ENCODE results near the gene ZBTB47. TPM values are rescaled to one million over a fixed set of nuclear protein-coding genes. Genes with fewer than 3 reads are reported as not detected.

Gene ZBTB47
- total RNA-seq, 8 experiments from 2014 or later, result 3.3 to 20.7 (median 7.7) TPM

DNA sequence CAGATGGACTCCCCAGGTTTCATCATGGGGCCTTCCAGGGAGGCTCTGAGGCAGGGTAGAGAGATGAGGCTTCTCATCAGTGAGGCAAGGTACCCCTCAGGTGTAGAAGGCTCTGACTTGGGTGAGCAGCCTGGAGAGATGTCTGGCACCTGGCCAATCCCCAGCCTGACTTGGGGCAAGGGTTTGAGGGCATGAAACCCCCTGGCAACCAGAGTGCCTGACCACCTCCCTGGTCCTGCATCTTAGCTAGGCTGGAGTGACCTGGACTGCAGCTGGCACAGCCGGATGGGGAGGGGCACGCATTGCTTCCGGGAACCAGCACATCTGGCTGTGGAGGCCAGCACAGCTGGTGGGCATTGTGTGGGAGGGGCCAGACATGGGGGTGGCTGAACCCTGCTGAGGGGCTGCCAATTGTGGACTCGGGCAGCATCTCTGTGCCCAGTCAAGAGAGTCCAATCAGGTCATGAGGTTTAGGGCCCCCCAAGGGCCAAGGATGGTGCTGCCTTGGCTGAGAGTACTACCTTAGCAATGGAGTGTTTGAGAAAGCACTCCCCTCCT, 1.9 kb downstream of the ZBTB47 start:
- in situ Hi-C loops (cut with MboI; ENCODE audit: low pct_unique_long_range_greater_than_20kb in 2 of 9, low sequenced_read_pairs in 9 of 9, unreplicated experiment in 9 of 9), result loop anchor here in 1 of 9 experiments (10.0 kb wide), 1 partner anchor 89 kb away; no protein-coding TSS in a partner anchor
- Histone ChIP-seq H3K4me3 (peak overlapping the region; percentile 47 to 90 (median 65)), H3K4me1 (replicated peaks in 1 of 2) (peaks cover 18% of the 10 kb centered on the region in 2 donors), H3K27ac (no peak overlapping the region)
- 0 to 60% methylated on average over 1 of the region's 4 CpGs; no CpG with 5 or more reads in 8 of the 10 experiments for WGBS, 10 experiments
- ATAC-seq (replicated peaks in 6 of 8), result no peak

DNA sequence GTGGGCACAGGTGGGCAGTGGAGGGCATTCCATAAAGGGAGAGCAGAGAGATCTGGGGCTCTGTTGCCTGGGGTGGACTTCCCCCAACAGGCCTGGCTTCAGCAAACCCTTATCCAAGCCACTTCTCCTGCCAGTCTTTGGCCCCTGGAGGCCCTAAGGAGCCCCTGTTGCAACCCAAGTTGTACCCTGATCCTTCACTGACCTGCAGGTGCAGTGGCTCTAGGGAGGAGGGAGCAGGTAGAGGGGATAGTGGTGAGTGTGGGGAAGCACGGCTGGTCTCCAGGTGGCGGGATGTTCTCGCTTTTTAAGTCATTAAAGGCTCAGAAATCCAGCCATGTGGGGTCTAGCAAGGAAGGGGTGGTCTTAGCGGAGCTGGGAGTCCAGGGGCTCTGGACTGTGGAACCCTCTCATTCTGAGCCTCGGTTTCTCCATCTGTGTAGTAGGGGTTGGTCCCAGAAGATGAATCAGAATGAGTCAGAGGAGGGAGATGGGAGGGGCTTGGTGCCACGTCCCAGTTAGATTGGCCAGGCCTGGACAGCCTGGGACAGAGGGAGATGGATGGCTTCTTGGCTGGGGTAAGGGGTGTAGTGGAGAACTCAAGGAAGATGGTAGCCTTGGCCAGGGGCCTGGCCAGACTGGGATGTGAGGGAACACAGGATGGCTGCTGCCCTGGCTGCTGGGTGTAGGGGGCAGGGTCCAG, 2.6 kb downstream of the ZBTB47 start:
- Histone ChIP-seq H3K4me3 (no peak overlapping the region), H3K4me1 (replicated peaks in 1 of 2) (peaks cover 18% of the 10 kb centered on the region in 2 donors), H3K27ac (no peak overlapping the region)
- in situ Hi-C loops (cut with MboI; ENCODE audit: low pct_unique_long_range_greater_than_20kb in 2 of 9, low sequenced_read_pairs in 9 of 9, unreplicated experiment in 9 of 9), result loop anchor here in 1 of 9 experiments (10.0 kb wide), 1 partner anchor 89 kb away; no protein-coding TSS in a partner anchor
- ATAC-seq (replicated peaks in 6 of 8), result peak in 2 of 8 experiments; percentile 2 to 6
- WGBS, 10 experiments, result 19 to 100% (median 90%) methylated on average over 1 to 6 of the region's 6 CpGs; no CpG with 5 or more reads in 1 of the 10 experiments

DNA sequence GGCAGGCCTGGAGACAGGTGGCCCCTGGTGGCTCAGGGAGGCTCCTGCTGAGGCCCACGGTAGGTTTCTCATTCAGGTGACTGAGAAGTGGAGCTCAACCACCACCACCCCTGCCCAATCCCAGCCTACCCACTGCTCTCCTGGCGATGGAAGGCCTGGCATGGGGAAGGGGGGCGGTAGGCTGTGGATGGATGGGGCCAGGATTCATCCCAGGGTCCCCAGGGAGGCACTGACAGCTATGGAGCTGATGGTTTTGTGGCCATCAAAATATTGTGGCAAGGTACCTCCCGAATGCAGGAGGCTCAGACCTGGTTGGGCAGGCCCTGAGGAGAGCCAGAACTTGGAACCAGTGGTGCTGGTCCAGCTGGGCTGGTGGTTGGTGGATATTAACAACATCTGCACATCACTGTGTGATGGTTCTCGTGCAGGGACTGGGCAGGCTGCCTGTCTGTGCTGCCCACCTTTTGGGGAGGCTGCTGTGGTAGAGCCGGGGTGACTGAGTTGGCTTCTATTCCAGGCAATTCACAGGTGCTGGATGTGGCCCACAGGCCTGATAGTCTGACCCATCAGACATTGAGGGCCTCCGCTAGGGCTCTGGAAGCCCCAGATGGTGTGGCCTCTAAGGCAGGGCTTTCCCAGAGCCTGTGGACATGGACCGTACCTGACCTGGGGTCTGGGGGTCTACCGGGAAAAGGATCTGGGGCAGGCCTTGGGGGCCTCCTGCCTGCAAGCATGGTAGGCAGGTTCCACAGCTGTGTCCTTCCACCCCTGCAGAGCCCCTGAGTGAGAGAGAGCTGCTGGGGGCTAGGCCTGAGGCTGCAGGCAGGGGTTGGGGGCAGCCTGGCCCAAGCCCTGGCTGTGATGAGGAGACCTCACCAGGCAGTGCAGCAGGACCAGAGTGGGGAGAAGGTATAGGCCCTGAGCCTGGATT, 3.4 kb downstream of the ZBTB47 start:
- Histone ChIP-seq H3K4me1 (replicated peaks in 1 of 2) (peaks cover 17 to 18% of the 10 kb centered on the region in 2 donors), H3K4me3 (no peak overlapping the region), H3K27ac (no peak overlapping the region)
- in situ Hi-C loops (cut with MboI; ENCODE audit: low pct_unique_long_range_greater_than_20kb in 2 of 9, low sequenced_read_pairs in 9 of 9, unreplicated experiment in 9 of 9), result loop anchor here in 1 of 9 experiments (10.0 kb wide), 1 partner anchor 88 kb away; no protein-coding TSS in a partner anchor
- 53 to 100% (median 90%) methylated on average over 1 to 2 of the region's 9 CpGs; no CpG with 5 or more reads in 6 of the 10 experiments for WGBS, 10 experiments
- no peak for ATAC-seq (replicated peaks in 6 of 8)

DNA sequence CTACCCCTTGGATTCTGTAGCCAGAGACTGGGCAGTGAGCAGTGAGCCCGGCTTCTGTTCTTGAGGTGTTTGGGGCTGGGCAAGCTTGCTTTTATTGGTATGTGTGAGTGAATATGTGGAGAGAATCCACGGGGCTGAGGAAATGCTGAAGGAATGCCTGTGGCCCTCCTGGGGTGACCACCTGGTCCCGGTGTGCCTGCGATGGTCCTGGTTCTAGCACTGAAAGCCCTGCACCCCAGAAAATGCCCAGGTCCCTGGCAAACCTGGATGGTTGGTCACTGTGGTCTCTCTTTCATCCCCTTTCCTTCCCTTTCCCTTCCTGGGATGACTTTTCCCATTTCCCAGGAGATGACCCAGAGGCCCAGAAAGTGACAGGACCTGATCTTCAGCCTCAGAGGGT, 4.2 kb downstream of the ZBTB47 start:
- Histone ChIP-seq H3K27ac (no peak overlapping the region), H3K4me3 (no peak overlapping the region), H3K4me1 (replicated peaks in 1 of 2) (peaks cover 10 to 18% of the 10 kb centered on the region in 2 donors)
- WGBS, 10 experiments, result 83 to 100% (median 83%) methylated on average over 1 to 4 of the region's 4 CpGs; no CpG with 5 or more reads in 7 of the 10 experiments
- ATAC-seq (replicated peaks in 6 of 8), result no peak
- in situ Hi-C loops (cut with MboI; ENCODE audit: low pct_unique_long_range_greater_than_20kb in 2 of 9, low sequenced_read_pairs in 9 of 9, unreplicated experiment in 9 of 9), result loop anchor here in 1 of 9 experiments (10.0 kb wide), 1 partner anchor 87 kb away; no protein-coding TSS in a partner anchor

DNA sequence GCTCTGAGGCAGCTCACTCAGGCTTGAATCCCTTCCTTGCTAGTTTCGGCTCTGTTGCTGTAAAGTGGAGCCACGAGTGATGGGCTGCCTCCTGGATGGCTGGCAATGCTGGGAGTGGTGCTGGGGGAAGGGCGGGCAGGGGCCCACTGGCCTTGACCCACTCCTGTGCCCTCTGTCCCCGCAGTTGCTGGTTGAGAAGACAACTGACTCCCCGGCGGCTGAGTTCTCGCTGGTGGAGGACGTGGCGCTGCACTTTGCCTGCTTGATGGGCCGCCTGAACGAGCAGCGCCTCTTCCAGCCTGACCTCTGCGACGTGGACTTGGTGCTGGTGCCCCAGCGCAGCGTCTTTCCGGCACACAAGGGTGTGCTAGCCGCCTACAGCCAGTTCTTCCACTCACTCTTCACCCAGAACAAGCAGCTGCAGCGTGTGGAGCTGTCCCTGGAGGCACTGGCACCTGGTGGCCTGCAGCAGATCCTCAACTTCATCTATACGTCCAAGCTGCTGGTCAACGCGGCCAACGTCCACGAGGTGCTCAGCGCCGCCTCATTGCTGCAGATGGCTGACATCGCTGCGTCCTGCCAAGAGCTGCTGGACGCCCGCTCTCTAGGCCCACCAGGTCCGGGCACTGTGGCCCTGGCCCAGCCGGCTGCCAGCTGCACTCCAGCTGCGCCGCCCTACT, 4.7 kb downstream of the ZBTB47 start:
- Histone ChIP-seq H3K4me3 (no peak overlapping the region), H3K27ac (no peak overlapping the region), H3K4me1 (replicated peaks in 1 of 2) (peaks cover 4 to 12% of the 10 kb centered on the region in 2 donors)
- ATAC-seq (replicated peaks in 6 of 8), result no peak
- 70 to 95% (median 86%) methylated on average over 2 to 8 of the region's 34 CpGs; no CpG with 5 or more reads in 6 of the 10 experiments for WGBS, 10 experiments
- in situ Hi-C loops (cut with MboI; ENCODE audit: low pct_unique_long_range_greater_than_20kb in 2 of 9, low sequenced_read_pairs in 9 of 9, unreplicated experiment in 9 of 9), result loop anchor here in 1 of 9 experiments (10.0 kb wide), 1 partner anchor 87 kb away; no protein-coding TSS in a partner anchor

DNA sequence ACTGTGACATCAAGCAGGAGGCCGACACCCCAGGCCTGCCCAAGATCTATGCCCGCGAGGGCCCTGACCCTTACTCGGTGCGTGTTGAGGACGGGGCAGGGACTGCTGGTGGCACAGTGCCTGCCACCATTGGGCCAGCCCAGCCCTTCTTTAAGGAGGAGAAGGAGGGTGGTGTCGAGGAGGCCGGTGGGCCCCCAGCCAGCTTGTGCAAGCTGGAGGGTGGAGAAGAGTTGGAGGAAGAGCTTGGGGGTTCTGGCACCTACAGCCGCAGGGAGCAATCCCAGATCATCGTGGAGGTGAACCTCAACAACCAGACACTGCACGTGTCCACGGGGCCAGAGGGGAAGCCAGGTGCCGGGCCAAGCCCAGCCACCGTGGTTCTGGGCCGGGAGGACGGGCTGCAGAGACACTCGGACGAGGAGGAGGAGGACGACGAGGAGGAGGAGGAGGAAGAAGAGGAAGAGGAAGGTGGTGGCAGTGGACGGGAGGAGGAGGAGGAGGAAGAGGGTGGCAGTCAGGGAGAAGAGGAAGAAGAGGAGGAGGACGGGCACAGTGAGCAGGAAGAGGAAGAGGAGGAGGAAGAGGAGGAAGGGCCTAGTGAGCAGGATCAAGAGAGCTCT, 5.4 kb downstream of the ZBTB47 start:
- in situ Hi-C loops (cut with MboI; ENCODE audit: low pct_unique_long_range_greater_than_20kb in 2 of 9, low sequenced_read_pairs in 9 of 9, unreplicated experiment in 9 of 9), result loop anchor here in 1 of 9 experiments (10.0 kb wide), 1 partner anchor 86 kb away; no protein-coding TSS in a partner anchor
- Histone ChIP-seq H3K27ac (no peak overlapping the region), H3K4me1 (replicated peaks in 1 of 2) (peaks cover 0 to 8% of the 10 kb centered on the region in 2 donors), H3K4me3 (no peak overlapping the region)
- 40 to 89% (median 80%) methylated on average over 2 to 18 of the region's 22 CpGs; no CpG with 5 or more reads in 7 of the 10 experiments for WGBS, 10 experiments
- ATAC-seq (replicated peaks in 6 of 8), result no peak

DNA sequence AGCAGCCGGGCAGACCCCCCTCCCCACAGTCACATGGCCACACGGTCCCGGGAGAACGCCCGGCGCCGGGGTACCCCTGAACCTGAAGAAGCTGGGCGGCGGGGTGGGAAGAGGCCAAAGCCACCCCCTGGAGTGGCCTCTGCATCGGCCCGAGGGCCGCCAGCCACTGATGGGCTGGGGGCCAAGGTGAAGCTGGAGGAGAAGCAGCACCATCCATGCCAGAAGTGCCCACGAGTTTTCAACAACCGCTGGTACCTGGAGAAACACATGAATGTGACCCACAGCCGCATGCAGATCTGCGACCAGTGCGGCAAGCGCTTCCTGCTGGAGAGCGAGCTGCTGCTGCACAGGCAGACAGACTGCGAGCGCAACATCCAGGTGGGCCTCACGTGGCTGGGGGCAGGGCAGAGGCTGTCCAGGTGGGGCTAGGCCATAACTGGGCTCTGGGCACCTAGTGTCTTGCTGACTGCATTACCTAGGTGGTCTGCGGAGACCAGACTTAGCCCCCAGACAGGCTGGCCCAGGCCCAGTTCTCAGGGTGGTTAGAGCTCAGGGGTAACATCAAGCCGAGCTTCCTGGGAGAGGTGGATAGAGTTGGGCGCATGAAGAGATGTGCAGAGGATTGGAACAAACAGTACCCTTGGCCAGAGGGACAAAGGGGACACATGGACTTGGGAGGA, 6.1 kb downstream of the ZBTB47 start:
- H3K4me1 ChIP-seq (replicated peaks in 1 of 2), result peaks cover 0 to 8% of the 10 kb centered on the region in 2 donors
- no peak overlapping the region for H3K27ac ChIP-seq
- in situ Hi-C loops (cut with MboI; ENCODE audit: low pct_unique_long_range_greater_than_20kb in 2 of 9, low sequenced_read_pairs in 9 of 9, unreplicated experiment in 9 of 9), result loop anchor here in 1 of 9 experiments (10.0 kb wide), 1 partner anchor 85 kb away; no protein-coding TSS in a partner anchor
- 80 to 100% (median 80%) methylated on average over 1 to 4 of the region's 25 CpGs; no CpG with 5 or more reads in 7 of the 10 experiments for WGBS, 10 experiments
- no peak overlapping the region for H3K4me3 ChIP-seq
- ATAC-seq (replicated peaks in 6 of 8), result no peak

DNA sequence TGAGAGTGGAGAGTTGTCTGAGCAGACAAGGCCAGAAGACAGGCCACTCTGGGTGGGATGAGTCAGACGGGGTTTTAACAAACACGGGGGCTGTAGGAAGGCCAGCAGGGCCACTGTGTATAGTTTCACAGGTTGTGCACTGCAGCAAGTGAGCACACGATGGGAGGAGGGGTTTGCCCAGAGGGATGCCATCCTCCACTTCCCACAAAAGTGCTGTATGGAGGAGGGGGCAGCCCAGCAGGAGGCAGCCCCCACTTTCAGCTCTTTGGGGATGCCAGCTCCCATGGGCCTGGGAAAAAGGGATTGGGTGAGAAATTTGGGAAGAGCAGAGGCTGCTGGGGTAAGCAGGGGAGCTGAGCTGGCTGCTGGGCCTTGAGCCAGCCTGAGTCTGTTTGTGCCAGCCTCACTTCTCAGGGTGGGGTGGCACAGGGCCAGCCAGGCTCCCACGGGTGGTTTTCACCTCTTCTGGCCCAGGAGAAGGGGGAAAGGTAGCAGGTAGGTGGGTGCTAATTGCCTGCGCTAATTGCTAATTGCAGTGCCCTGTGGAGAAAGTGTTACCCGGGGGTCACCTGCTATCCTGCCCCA, 6.7 kb downstream of the ZBTB47 start:
- peaks cover 0 to 4% of the 10 kb centered on the region in 2 donors for H3K4me1 ChIP-seq (replicated peaks in 1 of 2)
- ATAC-seq (replicated peaks in 6 of 8), result no peak
- 0 to 100% (median 68%) methylated on average over 1 to 3 of the region's 6 CpGs; no CpG with 5 or more reads in 6 of the 10 experiments for WGBS, 10 experiments
- no peak overlapping the region for H3K4me3 ChIP-seq
- in situ Hi-C loops (cut with MboI; ENCODE audit: low pct_unique_long_range_greater_than_20kb in 2 of 9, low sequenced_read_pairs in 9 of 9, unreplicated experiment in 9 of 9), result no loop called here
- H3K27ac ChIP-seq, result no peak overlapping the region

DNA sequence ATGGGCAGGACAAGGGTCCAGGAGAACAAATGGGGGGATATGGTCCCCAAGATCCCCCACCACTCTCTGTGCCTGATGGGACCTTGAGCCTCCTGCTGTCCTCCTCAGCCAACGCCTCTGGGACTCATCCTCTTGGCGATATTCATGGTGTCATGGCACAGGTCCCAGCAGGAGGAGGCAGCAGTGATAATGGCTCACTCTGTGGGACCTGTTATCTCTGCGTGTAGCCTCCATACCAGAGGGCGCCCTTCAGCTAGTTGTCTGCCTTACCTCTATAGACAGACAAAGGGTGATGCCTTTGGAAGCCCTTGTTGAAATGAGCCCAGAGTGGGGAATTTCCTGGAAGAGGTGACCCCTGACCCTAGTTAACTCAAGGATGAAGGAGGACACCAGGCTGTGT, 7.4 kb downstream of the ZBTB47 start:
- no peak for ATAC-seq (replicated peaks in 6 of 8)
- in situ Hi-C loops (cut with MboI; ENCODE audit: low pct_unique_long_range_greater_than_20kb in 2 of 9, low sequenced_read_pairs in 9 of 9, unreplicated experiment in 9 of 9), result no loop called here
- Histone ChIP-seq H3K4me1 (replicated peaks in 1 of 2) (no peaks in the 10 kb centered on the region), H3K27ac (no peak overlapping the region), H3K4me3 (no peak overlapping the region)
- 60 to 94% (median 65%) methylated on average over 1 to 2 of the region's 4 CpGs; no CpG with 5 or more reads in 4 of the 10 experiments for WGBS, 10 experiments

DNA sequence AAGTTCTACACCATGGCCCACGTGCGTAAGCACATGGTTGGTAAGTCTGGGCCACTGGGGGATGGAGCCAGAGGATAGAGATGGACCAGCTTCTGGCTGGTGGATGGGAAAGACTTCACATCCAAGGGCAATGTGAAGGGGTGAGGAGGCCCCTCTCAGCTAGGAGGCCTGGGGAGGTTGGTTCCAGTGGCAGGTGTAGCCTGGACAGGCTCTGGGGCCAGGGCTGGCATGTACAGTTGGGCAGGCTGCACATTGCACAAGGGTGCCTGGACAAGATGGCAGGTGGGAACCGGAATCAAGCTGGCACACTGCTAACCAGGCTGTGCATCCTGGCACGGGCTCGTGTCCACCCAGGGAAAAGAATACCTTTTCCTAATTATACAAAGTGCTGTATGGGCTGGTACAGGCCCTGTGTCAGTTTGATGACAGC, 8.1 kb downstream of the ZBTB47 start:
- no peaks in the 10 kb centered on the region for H3K4me1 ChIP-seq (replicated peaks in 1 of 2)
- ATAC-seq (replicated peaks in 6 of 8), result no peak
- in situ Hi-C loops (cut with MboI; ENCODE audit: low pct_unique_long_range_greater_than_20kb in 2 of 9, low sequenced_read_pairs in 9 of 9, unreplicated experiment in 9 of 9), result no loop called here
- no peak overlapping the region for H3K4me3 ChIP-seq
- 60 to 100% methylated on average over 2 of the region's 5 CpGs; no CpG with 5 or more reads in 8 of the 10 experiments for WGBS, 10 experiments
- H3K27ac ChIP-seq, result no peak overlapping the region
